Neural crest cell (in vitro differentiated cells): ENCODE measurements around the gene UFSP2. TPM values are rescaled to one million over a fixed set of nuclear protein-coding genes. Genes with fewer than 3 reads are reported as not detected.
"Not testable (repeated sequence)": the region's sequence is repeated elsewhere in the genome, so short reads cannot be mapped to it uniquely, and the experiment has no call there.

Experiments
- DNase-seq: peaks from one replicate; pipeline ENCODE4 v3.0.0; 2021; ENCODE audit warnings: low read depth, mixed read lengths, low spot score
- H3K27ac Mint-ChIP-seq: one replicate; pipeline ENCODE4 v1.8.0; 2021; ENCODE audit warnings: mild to moderate bottlenecking, mixed read lengths; ENCODE audit not compliant: unreplicated experiment
- H3K27me3 Mint-ChIP-seq: 2 replicates; pipeline ENCODE4 v1.8.0; 2021; ENCODE audit warnings: low read depth, mild to moderate bottlenecking, mixed read lengths
- H3K36me3 Mint-ChIP-seq: 2 replicates; pipeline ENCODE4 v1.8.0; 2021; ENCODE audit warnings: low read depth, mild to moderate bottlenecking, mixed read lengths
- H3K4me1 Mint-ChIP-seq: 2 replicates; pipeline ENCODE4 v1.8.0; 2021; ENCODE audit warnings: mixed read lengths
- H3K4me3 Mint-ChIP-seq: one replicate; pipeline ENCODE4 v1.8.0; 2021; ENCODE audit warnings: mild to moderate bottlenecking, mixed read lengths
- H3K9me3 Mint-ChIP-seq: 2 replicates; pipeline ENCODE4 v1.8.0; 2021; ENCODE audit warnings: mixed read lengths
- total RNA-seq: library from RNA; stranded (reverse); gene quantifications from 2 replicates; pipeline ENCODE4 v1.2.1, GENCODE V29; 2021
- TF ChIP-seq, protein P1 (sequence below): fragments of 200-600 bp; sonication (generic); conservative IDR thresholded peaks from 2 replicates; pipeline ENCODE4 v1.5.0; 2021; ENCODE audit warnings: antibody characterized with exemption, mild to moderate bottlenecking

The UFSP2 gene
- total RNA-seq, 1 donor from 2014 or later: 28.6 TPM

DNA sequence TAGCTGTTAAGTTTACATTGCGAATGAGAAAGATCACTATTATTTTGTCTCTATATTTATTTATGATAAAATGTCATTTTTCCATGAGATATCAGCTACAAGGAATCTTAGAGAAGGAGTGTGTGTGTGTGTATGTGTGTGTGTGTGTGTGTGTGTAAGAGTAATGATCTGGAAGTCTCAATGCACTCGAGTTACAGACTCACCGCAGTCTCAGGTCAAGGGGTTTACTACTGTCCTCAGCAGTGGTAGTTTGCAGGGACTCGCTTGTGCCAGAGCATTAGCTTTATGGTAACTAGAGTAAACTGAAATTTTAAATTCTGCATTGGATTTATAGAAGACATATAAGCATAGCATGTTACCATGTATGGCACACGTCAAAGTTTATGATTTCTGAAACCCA, 60.9 kb downstream of the UFSP2 start:
- H3K27ac Mint-ChIP-seq: no peak overlapping the region
- H3K36me3 Mint-ChIP-seq: peaks cover 3% of the 10 kb centered on the region
- no peak for DNase-seq
- H3K4me3 Mint-ChIP-seq: no peak overlapping the region
- TF ChIP-seq, protein P1, sequence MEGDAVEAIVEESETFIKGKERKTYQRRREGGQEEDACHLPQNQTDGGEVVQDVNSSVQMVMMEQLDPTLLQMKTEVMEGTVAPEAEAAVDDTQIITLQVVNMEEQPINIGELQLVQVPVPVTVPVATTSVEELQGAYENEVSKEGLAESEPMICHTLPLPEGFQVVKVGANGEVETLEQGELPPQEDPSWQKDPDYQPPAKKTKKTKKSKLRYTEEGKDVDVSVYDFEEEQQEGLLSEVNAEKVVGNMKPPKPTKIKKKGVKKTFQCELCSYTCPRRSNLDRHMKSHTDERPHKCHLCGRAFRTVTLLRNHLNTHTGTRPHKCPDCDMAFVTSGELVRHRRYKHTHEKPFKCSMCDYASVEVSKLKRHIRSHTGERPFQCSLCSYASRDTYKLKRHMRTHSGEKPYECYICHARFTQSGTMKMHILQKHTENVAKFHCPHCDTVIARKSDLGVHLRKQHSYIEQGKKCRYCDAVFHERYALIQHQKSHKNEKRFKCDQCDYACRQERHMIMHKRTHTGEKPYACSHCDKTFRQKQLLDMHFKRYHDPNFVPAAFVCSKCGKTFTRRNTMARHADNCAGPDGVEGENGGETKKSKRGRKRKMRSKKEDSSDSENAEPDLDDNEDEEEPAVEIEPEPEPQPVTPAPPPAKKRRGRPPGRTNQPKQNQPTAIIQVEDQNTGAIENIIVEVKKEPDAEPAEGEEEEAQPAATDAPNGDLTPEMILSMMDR: no peak
- peaks cover 3% of the 10 kb centered on the region for H3K4me1 Mint-ChIP-seq
- H3K27me3 Mint-ChIP-seq: no peaks in the 10 kb centered on the region
- no peaks in the 10 kb centered on the region for H3K9me3 Mint-ChIP-seq

DNA sequence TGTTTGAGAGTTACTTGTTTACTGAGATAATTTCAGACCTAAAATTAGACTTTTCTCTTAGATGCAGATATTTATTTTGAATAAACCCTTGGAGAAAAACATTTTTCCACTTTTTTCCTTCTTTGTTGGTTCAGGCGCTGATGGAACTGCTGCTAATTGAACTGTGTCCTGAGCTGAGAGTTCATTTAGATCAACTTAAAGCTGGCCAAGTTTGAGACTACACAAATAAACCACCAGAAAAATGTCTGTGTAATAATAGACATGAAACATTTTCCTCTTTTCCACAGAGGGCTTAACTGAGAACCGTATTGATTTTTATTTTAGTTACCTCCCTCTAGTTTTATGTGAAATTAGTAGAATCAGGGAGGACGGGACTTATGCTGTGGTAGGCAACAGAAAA, 62.5 kb downstream of the UFSP2 start:
- peaks cover under 1% of the 10 kb centered on the region for H3K36me3 Mint-ChIP-seq
- no peak for DNase-seq
- H3K9me3 Mint-ChIP-seq: no peaks in the 10 kb centered on the region
- no peak overlapping the region for H3K4me3 Mint-ChIP-seq
- H3K27ac Mint-ChIP-seq: no peak overlapping the region
- TF ChIP-seq, protein P1: no peak
- no peaks in the 10 kb centered on the region for H3K27me3 Mint-ChIP-seq
- no peaks in the 10 kb centered on the region for H3K4me1 Mint-ChIP-seq

DNA sequence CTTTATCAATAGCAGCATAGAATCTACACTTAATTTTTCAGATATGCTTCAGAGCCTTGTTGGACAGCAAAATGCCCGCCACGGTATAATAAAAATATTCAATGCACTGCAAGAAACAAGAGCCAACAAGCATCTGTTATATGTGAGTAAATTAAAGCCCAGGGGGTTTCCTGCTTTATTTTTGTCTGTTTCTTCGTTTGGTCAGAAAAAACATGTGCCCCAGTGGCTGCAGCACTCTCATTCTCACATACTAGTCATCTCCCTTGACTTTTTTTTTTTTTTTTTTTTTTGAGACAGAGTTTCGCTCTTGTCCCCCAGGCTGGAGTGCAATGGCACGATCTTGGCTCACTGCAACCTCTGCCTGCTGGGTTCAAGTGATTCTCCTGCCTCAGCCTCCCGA, 63.2 kb downstream of the UFSP2 start:
- not testable (repeated sequence) for H3K9me3 Mint-ChIP-seq, DNase-seq, H3K27ac Mint-ChIP-seq, H3K36me3 Mint-ChIP-seq, H3K4me3 Mint-ChIP-seq, H3K27me3 Mint-ChIP-seq, H3K4me1 Mint-ChIP-seq

DNA sequence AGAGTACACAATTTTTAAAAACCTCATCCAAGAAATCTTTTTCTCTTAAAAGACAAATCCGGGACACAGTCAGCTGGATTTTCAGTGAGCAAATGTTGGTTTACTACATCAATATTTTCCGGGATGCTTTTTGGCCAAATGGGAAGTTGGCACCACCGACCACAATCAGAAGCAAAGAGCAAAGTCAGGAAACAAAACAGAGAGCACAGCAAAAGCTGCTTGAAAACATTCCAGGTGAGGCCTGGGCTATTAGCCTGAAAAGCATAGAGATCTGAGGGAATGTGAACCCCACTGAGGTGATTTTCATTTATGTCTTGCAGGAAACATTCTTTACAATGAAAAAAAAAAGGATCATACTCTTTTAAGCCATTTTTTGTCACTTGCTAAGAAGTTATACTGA, 63.9 kb downstream of the UFSP2 start:
- Mint-ChIP-seq H3K27me3 (no peaks in the 10 kb centered on the region), H3K4me3 (no peak overlapping the region), H3K27ac (no peak overlapping the region), H3K36me3 (peaks cover 4% of the 10 kb centered on the region), H3K4me1 (no peaks in the 10 kb centered on the region), H3K9me3 (no peaks in the 10 kb centered on the region)
- no peak for DNase-seq
- TF ChIP-seq, protein P1: no peak

DNA sequence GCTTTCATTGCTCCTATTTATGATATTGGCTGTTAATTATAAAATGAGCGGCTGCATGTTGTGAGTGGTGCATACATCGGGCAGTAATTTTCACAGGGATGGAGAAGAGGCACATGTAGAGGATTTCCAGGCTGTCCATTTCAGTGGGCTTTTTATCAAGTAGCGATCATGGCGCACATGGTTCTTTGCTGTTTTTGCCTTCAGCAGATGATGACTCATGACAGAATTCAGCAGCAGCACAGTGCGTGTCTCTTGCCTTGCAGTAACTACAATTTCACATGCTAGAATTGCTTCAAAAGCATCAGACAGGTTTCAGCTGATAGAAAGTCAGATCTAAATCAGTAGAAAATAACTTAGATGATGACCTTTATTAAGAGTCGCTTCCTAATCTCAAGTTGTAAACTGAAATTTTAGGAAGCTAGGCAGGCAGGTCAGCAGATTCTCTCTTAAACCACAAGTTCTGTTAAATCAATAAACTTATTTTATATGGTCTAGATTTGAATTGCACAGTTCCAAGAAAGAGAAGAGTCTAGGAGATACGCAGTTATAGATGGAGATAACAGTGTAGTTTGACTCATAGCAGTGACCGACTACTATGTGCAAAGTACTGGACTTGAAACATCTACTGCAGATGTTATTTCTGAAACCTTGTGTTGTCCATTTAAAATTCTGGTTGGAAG, 65.9 kb downstream of the UFSP2 start:
- DNase-seq: no peak
- Mint-ChIP-seq H3K4me1 (no peaks in the 10 kb centered on the region), H3K4me3 (no peak overlapping the region), H3K27me3 (no peaks in the 10 kb centered on the region), H3K27ac (no peak overlapping the region), H3K9me3 (no peaks in the 10 kb centered on the region), H3K36me3 (peaks cover 4% of the 10 kb centered on the region)
- TF ChIP-seq, protein P1: no peak

DNA sequence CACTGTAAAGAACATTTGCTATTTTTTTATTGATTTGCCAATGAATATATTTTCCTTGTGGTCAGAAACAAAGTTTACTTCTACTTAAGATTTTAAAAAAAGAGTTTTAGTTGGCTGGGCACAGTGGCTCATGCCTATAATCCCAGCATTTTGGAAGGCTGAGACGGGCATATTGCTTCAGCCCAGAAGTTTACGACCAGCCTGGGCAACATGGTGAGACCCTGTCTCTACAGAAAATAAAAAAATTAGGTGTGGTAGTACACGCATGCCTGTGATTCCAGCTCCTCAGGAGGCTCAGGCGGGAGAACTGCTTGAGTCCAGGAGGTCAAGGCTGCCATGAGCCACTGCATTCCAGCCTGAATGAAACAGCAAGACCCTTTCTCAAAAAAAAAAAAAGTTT, 66.8 kb downstream of the UFSP2 start:
- Mint-ChIP-seq H3K27ac (no peak overlapping the region), H3K9me3 (no peaks in the 10 kb centered on the region), H3K4me1 (no peaks in the 10 kb centered on the region), H3K4me3 (no peak overlapping the region), H3K36me3 (peaks cover 8% of the 10 kb centered on the region), H3K27me3 (no peaks in the 10 kb centered on the region)
- DNase-seq: no peak
- TF ChIP-seq, protein P1: no peak
